Gastroesophageal sphincter (tissue), 4 donors: ENCODE results near the gene SEC14L5. TPM values are rescaled to one million over a fixed set of nuclear protein-coding genes. Genes with fewer than 3 reads are reported as not detected.

Source experiments
- ATAC-seq: fragments of 150-250 bp; one replicate; pipeline ENCODE4 v1.9.1; 2016; ENCODE audit warnings: mild to moderate bottlenecking, moderate library complexity
- H3K27ac ChIP-seq, 4 donors: fragments of 200-600 bp; sonication (generic) in 3 of 4; 1 replicate in 3 of 4; 2 replicates in 1 of 4; pipeline ENCODE4 v1.5.1; 2016 to 2019
- H3K27me3 ChIP-seq: fragments of 200-600 bp; sonication (generic); one replicate; pipeline ENCODE4 v1.5.1; 2019
- H3K36me3 ChIP-seq, 2 donors: fragments of 200-600 bp; sonication (generic); one replicate each; pipeline ENCODE4 v1.5.1; 2019; ENCODE audit warnings: control low read depth in 1 of 2
- H3K4me1 ChIP-seq, 3 donors: fragments of 200-600 bp; sonication (generic); 1 replicate in 2 of 3; 2 replicates in 1 of 3; pipeline ENCODE4 v1.5.1; 2016 to 2019; ENCODE audit warnings: control low read depth in 2 of 3
- H3K4me3 ChIP-seq, 2 donors: fragments of 200-600 bp; sonication (generic); one replicate each; pipeline ENCODE4 v1.5.1; 2019; ENCODE audit warnings: mild to moderate bottlenecking in 1 of 2, moderate library complexity in 1 of 2
- H3K9me3 ChIP-seq, 3 donors: fragments of 200-600 bp; sonication (generic); one replicate each; pipeline ENCODE4 v1.5.1; 2017 to 2019; ENCODE audit warnings: control low read depth in 2 of 3
- CTCF ChIP-seq, 4 experiments: fragments of 200-600 bp in 2 of 4; fragments of 450-650 bp in 2 of 4; sonication (generic) in 1 of 4; IDR thresholded peaks; one replicate each; pipeline ENCODE4 v1.5.1; 2017 to 2019; ENCODE audit warnings: antibody characterized with exemption in 4 of 4, mild to moderate bottlenecking in 2 of 4, moderate library complexity in 2 of 4
- EP300 ChIP-seq: sonication (generic); formaldehyde crosslinking; IDR thresholded peaks from one replicate; pipeline ENCODE4 v1.6.1; 2017; ENCODE audit warnings: antibody characterized with exemption, mild to moderate bottlenecking
- POLR2A ChIP-seq, 2 donors: fragments of 450-650 bp; IDR thresholded peaks; one replicate each; pipeline ENCODE4 v1.6.1; 2017; ENCODE audit warnings: antibody characterized with exemption in 2 of 2, mild to moderate bottlenecking in 2 of 2, moderate library complexity in 1 of 2
- POLR2AphosphoS5 ChIP-seq: sonication (generic); formaldehyde crosslinking; IDR thresholded peaks from one replicate; pipeline ENCODE4 v1.6.1; 2017; ENCODE audit warnings: antibody characterized with exemption
- WGBS, 2 donors: methylation state at CpG; one replicate each; pipeline ENCODE4 v1.1.5; 2018; ENCODE audit warnings: low coverage in 1 of 2; 5-methylcytosine and 5-hydroxymethylcytosine counted together
- total RNA-seq, 4 donors: library from RNA; depleted of rRNA; stranded (reverse); fragments of >200 nt; gene quantifications; one replicate each; pipeline ENCODE4 v1.1.0, GENCODE V29; 2016

The SEC14L5 gene
- total RNA-seq, 4 donors from 2014 or later, result 0.16 to 1.3 (median 0.75) TPM

DNA sequence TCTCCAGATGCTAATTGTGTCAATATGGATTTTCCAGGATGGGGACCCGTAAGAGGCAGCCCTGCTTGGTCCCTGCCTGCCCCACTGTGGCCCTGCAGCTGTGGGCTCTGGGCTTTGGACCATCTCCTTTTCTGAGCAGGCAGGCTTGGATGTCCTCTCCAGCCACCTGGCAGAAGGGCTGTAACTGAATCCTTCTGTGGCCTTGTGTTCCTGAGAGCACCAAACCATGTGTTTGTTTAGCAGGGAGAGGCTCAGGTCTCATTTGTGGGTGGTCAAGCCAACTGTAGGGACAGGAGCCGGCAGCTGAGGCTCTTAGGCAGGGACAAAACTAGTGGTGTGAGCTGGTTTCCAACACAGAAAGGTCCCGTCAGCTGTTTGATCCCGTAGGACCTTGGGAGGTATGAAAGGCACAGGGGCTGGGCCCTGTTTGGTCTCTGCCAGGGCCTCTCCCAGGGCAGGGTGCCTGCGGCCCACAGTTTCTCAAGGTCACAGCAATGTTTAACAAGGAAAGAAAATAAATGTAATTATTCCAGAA lies 18.5 kb downstream of the SEC14L5 start:
- no peak for TF ChIP-seq POLR2A (IDR thresholded peaks at IDR 0.05)
- TF ChIP-seq POLR2AphosphoS5, result no peak
- no peak for TF ChIP-seq EP300
- no peak for TF ChIP-seq CTCF (IDR thresholded peaks at IDR 0.05)
- no peak for ATAC-seq
- no peaks in the 10 kb centered on the region for H3K36me3 ChIP-seq
- H3K4me3 ChIP-seq, result no peak overlapping the region
- H3K4me1 ChIP-seq, result peaks cover 0 to 2% (median 0%) of the 10 kb centered on the region in 3 donors
- WGBS, 2 donors, result 76% methylated on average over 2 of the region's 5 CpGs; no CpG with 5 or more reads in 1 of the 2 donors
- H3K9me3 ChIP-seq, result peaks cover 0 to 4% (median 0%) of the 10 kb centered on the region in 3 donors
- peaks cover under 1% of the 10 kb centered on the region for H3K27me3 ChIP-seq
- H3K27ac ChIP-seq, result no peak overlapping the region

- 88% methylated on average over 4 of the region's 7 CpGs; no CpG with 5 or more reads in 1 of the 2 donors for WGBS, 2 donors
- Histone ChIP-seq H3K36me3 (no peaks in the 10 kb centered on the region), H3K4me3 (no peak overlapping the region), H3K27me3 (no peaks in the 10 kb centered on the region), H3K4me1 (peaks cover 0 to 14% (median 0%) of the 10 kb centered on the region in 3 donors), H3K9me3 (peaks cover 0 to 6% (median 0%) of the 10 kb centered on the region in 3 donors), H3K27ac (no peak overlapping the region)
- no peak for ATAC-seq
- no peak for TF ChIP-seq POLR2AphosphoS5
- TF ChIP-seq EP300, result no peak
- TF ChIP-seq POLR2A (IDR thresholded peaks at IDR 0.05), result no peak
- no peak for TF ChIP-seq CTCF (IDR thresholded peaks at IDR 0.05)
These were observed 21.0 kb downstream of the SEC14L5 start for GRCh38 chr16:4979164-4979563.

DNA sequence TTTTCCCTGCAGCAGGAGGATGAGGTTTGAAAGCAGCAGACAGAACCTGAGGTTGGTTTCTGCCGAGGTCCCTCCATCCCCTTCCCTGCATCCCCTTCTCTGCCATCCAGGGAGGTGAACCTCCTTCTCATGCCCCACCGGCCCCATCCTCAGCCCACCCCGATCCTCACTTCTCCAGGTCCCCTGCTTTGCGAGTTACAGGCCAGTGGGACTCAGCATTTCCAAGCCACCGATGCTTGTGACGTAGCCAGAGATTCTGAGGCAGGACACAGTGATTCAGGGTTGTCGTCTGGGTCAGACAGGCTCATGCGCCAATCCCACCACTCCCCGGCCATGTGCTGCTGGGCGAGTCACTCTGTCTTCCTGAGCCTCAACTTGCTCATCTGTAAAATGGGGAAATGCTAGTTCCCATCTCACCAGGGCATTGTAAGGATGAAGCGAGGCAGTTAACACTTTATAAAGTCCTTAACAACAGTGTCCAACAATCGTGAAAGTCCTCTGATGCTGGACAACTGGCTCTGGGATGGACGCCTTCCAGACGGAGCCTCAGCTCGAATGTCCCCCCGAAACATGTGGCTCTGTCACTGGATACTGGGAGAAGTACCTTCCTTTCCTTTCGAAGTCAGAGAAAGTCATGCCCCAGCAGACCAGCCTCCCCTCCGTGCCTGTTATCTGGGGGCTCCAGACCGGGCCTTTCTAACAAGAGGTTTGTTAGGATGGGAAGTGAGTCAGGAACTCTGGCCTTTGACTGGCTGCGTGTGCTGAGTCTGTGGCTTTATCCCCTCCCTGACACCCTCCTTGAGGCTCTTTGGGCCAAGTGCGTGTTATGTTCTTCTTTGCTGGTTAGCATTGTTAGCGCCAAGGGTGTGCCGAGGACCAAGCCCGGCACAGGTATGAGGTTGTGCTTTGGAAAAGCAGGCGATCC lies 21.9 kb downstream of the SEC14L5 start:
- Histone ChIP-seq H3K4me1 (peaks cover 0 to 14% (median 0%) of the 10 kb centered on the region in 3 donors), H3K27ac (no peak overlapping the region), H3K36me3 (no peaks in the 10 kb centered on the region), H3K4me3 (no peak overlapping the region), H3K27me3 (no peaks in the 10 kb centered on the region), H3K9me3 (peaks cover 0 to 11% (median 0%) of the 10 kb centered on the region in 3 donors)
- TF ChIP-seq POLR2A (IDR thresholded peaks at IDR 0.05) (no peak), CTCF (IDR thresholded peaks at IDR 0.05) (no peak)
- ATAC-seq, result no peak
- WGBS, 2 donors, result 66 to 68% methylated on average over 7 of the region's 25 CpGs

DNA sequence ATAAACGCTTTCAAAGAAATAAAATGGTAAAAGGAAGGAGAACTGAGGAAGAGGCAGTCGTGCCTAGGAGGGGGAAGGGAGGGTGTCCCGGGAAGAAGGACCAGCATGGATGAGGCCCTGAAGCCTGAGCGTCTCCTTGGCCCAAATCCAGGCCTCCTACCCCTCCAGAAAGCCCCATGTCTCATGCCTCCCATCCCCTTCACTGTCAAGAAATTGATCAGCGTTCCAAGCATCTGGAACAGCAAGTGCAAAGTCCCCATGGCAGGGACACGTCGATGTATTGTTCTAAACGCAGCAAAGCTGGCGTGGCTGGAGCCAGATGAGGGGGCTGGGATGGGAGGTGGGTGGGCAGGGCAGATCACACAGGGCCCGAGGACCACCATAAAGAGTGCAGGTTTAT lies 22.6 kb downstream of the SEC14L5 start:
- TF ChIP-seq POLR2AphosphoS5 (no peak), CTCF (IDR thresholded peaks at IDR 0.05) (no peak), EP300 (no peak), POLR2A (IDR thresholded peaks at IDR 0.05) (no peak)
- Histone ChIP-seq H3K4me1 (peaks cover 0 to 14% (median 0%) of the 10 kb centered on the region in 3 donors), H3K27ac (no peak overlapping the region), H3K36me3 (no peaks in the 10 kb centered on the region), H3K9me3 (peaks cover 0 to 11% (median 0%) of the 10 kb centered on the region in 3 donors), H3K4me3 (no peak overlapping the region), H3K27me3 (no peaks in the 10 kb centered on the region)
- 50 to 77% methylated on average over 2 to 9 of the region's 10 CpGs for WGBS, 2 donors
- ATAC-seq, result no peak
